Erythroblast (primary cell): ENCODE measurements around the gene MCF2L.

Experiments used
- GATA1 ChIP-seq: IDR thresholded peaks from 2 replicates; pipeline ENCODE4 v1.6.1; 2011; ENCODE audit warnings: low read depth, mild to moderate bottlenecking, control low read depth, low read length, moderate library complexity
- POLR2A ChIP-seq: IDR thresholded peaks from 2 replicates; pipeline ENCODE4 v1.6.1; 2011; ENCODE audit warnings: mild to moderate bottlenecking, low read length

DNA sequence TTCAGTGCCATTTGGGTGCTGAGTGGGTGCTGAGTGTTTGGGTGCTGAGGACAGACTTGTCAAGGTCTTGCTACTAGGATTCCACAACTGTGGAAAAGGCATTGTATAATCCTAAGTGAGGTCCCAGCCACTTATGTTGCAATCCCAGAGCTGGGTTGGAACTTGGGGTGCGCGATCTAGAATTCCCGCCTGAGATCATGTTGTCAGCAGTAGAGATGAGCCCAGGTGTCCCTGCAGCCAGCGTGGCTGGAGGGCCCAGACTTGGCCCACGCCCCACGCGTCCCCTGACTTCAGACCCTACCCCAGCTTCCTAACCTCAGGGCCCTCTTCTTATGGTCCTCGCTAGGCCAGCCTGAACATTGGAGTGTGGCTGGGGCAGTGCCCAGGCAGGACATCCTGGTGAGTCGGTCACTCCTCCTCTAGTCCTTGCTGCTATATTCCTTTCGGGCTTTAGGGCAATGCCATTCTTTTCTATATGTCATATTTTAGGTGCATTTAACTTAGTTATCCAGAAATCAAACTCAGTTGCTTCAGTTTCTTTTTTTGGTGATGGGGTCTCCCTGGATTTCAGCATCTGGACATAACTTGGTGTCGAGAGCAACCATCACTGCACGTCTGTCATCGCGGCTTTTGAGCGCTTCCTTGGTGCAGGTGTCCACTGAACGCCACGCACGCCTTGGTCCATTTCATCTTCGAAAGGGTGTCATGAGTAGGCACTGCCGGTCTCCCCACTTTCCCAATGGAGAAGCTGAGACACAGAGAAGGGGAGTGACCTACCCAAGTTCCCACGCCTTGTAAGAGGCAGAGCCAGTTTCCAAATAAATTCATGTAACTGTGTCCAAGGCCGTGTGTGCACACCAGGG, 90.2 kb downstream of the MCF2L start:
- TF ChIP-seq POLR2A (no peak), GATA1 (no peak)
